ENCODE measurements around the gene SMG7. TPM values are rescaled to one million over a fixed set of nuclear protein-coding genes. Genes with fewer than 3 reads are reported as not detected.

SMG7 gene
- total RNA-seq, 2 donors from 2014 or later = 60.9 to 92.8 TPM

DNA sequence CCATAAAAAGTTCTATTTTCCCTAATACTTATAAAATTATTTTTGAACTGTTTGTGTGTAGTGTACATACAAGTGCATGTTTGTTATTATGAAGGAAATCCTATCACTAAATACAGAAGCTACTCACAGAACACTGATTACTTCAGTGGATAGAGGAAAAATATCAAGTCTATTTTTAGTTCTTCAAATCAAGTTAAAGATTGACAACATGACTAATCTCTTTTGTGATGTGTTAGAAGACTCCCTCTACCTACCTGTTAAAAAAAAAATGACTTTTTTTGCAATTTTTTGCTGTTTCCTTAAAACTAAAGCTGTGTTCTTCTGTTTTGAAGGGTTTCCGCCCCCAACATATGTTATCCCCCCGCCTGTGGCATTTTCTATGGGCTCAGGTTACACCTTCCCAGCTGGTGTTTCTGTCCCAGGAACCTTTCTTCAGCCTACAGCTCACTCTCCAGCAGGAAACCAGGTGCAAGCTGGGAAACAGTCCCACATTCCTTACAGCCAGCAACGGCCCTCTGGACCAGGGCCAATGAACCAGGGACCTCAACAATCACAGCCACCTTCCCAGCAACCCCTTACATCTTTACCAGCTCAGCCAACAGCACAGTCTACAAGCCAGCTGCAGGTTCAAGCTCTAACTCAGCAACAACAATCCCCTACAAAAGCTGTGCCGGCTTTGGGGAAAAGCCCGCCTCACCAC lies 72.4 kb downstream of the SMG7 start:
- Histone ChIP-seq H3K9me3 (no peaks in the 10 kb centered on the region), H3K36me3 (peaks cover 0 to 6% of the 10 kb centered on the region in 2 donors), H3K4me3 (no peak overlapping the region), H3K27ac (no peak overlapping the region), H3K27me3 (replicated peaks; ENCODE audit: insufficient read depth) (no peaks in the 10 kb centered on the region), H3K4me1 (replicated peaks) (no peaks in the 10 kb centered on the region)
- no peak for TF ChIP-seq POLR2AphosphoS5 (IDR thresholded peaks at IDR 0.05)
- TF ChIP-seq, protein P1, sequence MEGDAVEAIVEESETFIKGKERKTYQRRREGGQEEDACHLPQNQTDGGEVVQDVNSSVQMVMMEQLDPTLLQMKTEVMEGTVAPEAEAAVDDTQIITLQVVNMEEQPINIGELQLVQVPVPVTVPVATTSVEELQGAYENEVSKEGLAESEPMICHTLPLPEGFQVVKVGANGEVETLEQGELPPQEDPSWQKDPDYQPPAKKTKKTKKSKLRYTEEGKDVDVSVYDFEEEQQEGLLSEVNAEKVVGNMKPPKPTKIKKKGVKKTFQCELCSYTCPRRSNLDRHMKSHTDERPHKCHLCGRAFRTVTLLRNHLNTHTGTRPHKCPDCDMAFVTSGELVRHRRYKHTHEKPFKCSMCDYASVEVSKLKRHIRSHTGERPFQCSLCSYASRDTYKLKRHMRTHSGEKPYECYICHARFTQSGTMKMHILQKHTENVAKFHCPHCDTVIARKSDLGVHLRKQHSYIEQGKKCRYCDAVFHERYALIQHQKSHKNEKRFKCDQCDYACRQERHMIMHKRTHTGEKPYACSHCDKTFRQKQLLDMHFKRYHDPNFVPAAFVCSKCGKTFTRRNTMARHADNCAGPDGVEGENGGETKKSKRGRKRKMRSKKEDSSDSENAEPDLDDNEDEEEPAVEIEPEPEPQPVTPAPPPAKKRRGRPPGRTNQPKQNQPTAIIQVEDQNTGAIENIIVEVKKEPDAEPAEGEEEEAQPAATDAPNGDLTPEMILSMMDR (IDR thresholded peaks at IDR 0.05) = no peak
- TF ChIP-seq POLR2A (IDR thresholded peaks at IDR 0.05) = no peak
- DNase-seq (ENCODE audit: low spot score) = no peak
- intact Hi-C loops (cut with DNase I) = loop anchor here (5.0 kb wide), 1 partner anchor 72 kb away; the partner anchor contains the start of gene SMG7
- WGBS = 56% methylated on average over 5 of the region's 5 CpGs

GRCh38 chr1:183546427-183546826 lies 74.1 kb downstream of the SMG7 start:
- intact Hi-C loops (cut with DNase I) = loop anchor here (5.0 kb wide), 1 partner anchor 74 kb away; the partner anchor contains the start of gene SMG7

GRCh38 chr1:183548116-183548515 lies 75.8 kb downstream of the SMG7 start:
- intact Hi-C loops (cut with DNase I) = loop anchor here (5.0 kb wide), 1 partner anchor 76 kb away; the partner anchor contains the start of gene SMG7
- Histone ChIP-seq H3K36me3 (peaks cover 0 to 6% of the 10 kb centered on the region in 2 donors), H3K4me1 (replicated peaks) (no peaks in the 10 kb centered on the region), H3K27me3 (replicated peaks; ENCODE audit: insufficient read depth) (no peaks in the 10 kb centered on the region), H3K27ac (no peak overlapping the region), H3K9me3 (no peaks in the 10 kb centered on the region), H3K4me3 (no peak overlapping the region)
- no peak for DNase-seq (ENCODE audit: low spot score)
- WGBS = 90% methylated on average over 1 of the region's 1 CpG
- TF ChIP-seq POLR2AphosphoS5 (IDR thresholded peaks at IDR 0.05) = no peak

More at GRCh38 chr1:183546427-183546826, 74.1 kb downstream of the SMG7 start:
- no peaks in the 10 kb centered on the region for H3K4me1 ChIP-seq (replicated peaks)
- TF ChIP-seq, protein P1 (IDR thresholded peaks at IDR 0.05) = no peak
- TF ChIP-seq POLR2AphosphoS5 (IDR thresholded peaks at IDR 0.05) (no peak), POLR2A (IDR thresholded peaks at IDR 0.05) (no peak)
- peaks cover 0 to 6% of the 10 kb centered on the region in 2 donors for H3K36me3 ChIP-seq
- H3K9me3 ChIP-seq = no peaks in the 10 kb centered on the region
- no peak overlapping the region for H3K4me3 ChIP-seq
- 76% methylated on average over 2 of the region's 2 CpGs for WGBS
- no peaks in the 10 kb centered on the region for H3K27me3 ChIP-seq (replicated peaks; ENCODE audit: insufficient read depth)
- no peak overlapping the region for H3K27ac ChIP-seq
- DNase-seq (ENCODE audit: low spot score) = no peak

DNA sequence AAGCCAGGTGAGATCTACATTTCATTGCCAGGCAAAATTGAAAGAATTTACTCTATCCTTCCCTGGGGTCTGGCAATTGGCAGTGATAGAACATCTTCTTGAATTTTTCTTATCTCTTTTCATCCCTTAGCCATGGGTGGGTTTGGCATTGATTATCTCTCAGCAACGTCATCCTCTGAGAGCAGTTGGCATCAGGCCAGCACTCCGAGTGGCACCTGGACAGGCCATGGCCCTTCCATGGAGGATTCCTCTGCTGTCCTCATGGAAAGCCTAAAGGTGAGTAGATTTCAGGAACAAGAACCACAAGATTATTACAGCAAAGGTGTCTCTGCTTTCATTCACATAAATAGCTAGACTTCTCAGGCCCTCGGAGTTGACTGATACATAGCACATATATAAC lies 78.6 kb downstream of the SMG7 start:
- no peak overlapping the region for H3K27ac ChIP-seq
- peaks cover 0 to 2% of the 10 kb centered on the region in 2 donors for H3K36me3 ChIP-seq
- no peaks in the 10 kb centered on the region for H3K9me3 ChIP-seq
- no peak for DNase-seq (ENCODE audit: low spot score)
- 50% methylated on average over 3 of the region's 3 CpGs for WGBS
- no peaks in the 10 kb centered on the region for H3K4me1 ChIP-seq (replicated peaks)
- H3K4me3 ChIP-seq = no peak overlapping the region
- TF ChIP-seq POLR2AphosphoS5 (IDR thresholded peaks at IDR 0.05) (no peak), POLR2A (IDR thresholded peaks at IDR 0.05) (no peak)
- TF ChIP-seq, protein P1 (IDR thresholded peaks at IDR 0.05) = no peak
- no peaks in the 10 kb centered on the region for H3K27me3 ChIP-seq (replicated peaks; ENCODE audit: insufficient read depth)
- intact Hi-C loops (cut with DNase I) = no loop called here

DNA sequence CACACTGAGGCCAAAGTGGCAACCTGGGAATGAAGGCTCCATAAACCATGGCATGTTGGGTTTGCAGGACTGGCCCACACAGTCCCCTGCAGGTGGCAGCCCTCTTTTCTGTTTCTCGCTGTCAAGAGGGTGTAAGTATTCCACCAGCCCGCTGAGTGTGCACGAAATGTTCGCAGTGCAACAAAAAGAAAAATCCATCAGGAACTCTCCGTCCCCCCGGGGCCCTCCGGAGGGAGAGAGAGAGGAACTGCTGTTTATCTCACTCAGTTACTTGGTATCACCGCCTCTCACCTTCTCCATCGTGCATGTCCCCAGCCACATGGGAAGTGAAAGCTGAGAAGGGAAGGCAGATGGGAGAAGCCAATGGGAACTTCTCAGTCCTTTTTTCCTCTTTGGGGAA lies 79.6 kb downstream of the SMG7 start:
- no peak for DNase-seq (ENCODE audit: low spot score)
- Histone ChIP-seq H3K4me1 (replicated peaks) (no peaks in the 10 kb centered on the region), H3K4me3 (no peak overlapping the region), H3K36me3 (no peaks in the 10 kb centered on the region), H3K9me3 (no peaks in the 10 kb centered on the region), H3K27me3 (replicated peaks; ENCODE audit: insufficient read depth) (no peaks in the 10 kb centered on the region), H3K27ac (no peak overlapping the region)
- TF ChIP-seq POLR2A (IDR thresholded peaks at IDR 0.05) (no peak), POLR2AphosphoS5 (IDR thresholded peaks at IDR 0.05) (no peak)
- TF ChIP-seq, protein P1 (IDR thresholded peaks at IDR 0.05) = no peak
- WGBS = 89% methylated on average over 9 of the region's 9 CpGs
- intact Hi-C loops (cut with DNase I) = no loop called here

Measured in prostate gland (tissue), 2 donors.